ENCODE measurements around the gene TMEM220.

TMEM220 gene

DNA sequence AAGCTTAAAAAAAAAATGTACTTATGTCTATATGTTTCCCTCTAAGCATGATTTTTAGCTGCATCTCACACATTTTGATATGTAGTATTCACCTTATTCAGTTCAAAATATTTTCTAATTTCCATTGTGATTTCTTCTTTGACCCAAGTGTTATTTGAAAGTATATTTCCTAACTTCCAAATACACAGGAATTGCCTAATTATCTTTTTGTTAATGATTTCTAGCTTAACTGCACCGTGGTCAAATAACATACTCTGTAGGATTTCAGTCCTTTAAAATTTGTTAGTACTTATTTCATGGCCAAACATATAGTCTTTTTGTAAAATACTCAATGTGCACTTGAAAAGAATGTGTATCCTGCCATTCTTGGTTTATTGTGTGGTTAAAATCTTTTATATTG, 11.3 kb downstream of the TMEM220 start:
- DNase-seq (ENCODE audit: low read depth) = no peak
- no peak overlapping the region for H3K4me3 ChIP-seq (ENCODE audit: low read length)
- TF ChIP-seq, protein P1, sequence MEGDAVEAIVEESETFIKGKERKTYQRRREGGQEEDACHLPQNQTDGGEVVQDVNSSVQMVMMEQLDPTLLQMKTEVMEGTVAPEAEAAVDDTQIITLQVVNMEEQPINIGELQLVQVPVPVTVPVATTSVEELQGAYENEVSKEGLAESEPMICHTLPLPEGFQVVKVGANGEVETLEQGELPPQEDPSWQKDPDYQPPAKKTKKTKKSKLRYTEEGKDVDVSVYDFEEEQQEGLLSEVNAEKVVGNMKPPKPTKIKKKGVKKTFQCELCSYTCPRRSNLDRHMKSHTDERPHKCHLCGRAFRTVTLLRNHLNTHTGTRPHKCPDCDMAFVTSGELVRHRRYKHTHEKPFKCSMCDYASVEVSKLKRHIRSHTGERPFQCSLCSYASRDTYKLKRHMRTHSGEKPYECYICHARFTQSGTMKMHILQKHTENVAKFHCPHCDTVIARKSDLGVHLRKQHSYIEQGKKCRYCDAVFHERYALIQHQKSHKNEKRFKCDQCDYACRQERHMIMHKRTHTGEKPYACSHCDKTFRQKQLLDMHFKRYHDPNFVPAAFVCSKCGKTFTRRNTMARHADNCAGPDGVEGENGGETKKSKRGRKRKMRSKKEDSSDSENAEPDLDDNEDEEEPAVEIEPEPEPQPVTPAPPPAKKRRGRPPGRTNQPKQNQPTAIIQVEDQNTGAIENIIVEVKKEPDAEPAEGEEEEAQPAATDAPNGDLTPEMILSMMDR (conservative IDR thresholded peaks at IDR 0.05; ENCODE audit: low read depth, low read length) = no peak

DNA sequence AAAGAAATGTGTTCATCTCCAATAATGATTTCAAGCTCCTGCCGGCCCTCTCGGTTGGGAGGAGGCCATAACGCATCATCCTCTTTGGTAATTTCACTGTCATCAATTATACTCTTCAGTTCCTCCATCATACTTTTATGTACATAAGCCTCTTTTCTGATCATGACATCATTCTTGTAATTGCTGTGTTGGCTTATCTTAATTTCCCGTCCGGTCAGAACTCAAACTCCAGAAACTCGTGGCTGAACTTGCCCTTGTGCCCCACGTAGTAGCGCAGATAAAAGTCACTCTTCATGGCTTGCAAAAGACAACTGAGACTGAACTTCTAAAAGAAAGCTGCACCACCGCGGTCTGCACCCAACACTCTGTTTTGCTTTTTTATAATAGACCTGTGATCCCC, 13.6 kb downstream of the TMEM220 start:
- TF ChIP-seq, protein P1 (conservative IDR thresholded peaks at IDR 0.05; ENCODE audit: low read depth, low read length) = no peak
- H3K4me3 ChIP-seq (ENCODE audit: low read length) = no peak overlapping the region
- DNase-seq (ENCODE audit: low read depth) = no peak

DNA sequence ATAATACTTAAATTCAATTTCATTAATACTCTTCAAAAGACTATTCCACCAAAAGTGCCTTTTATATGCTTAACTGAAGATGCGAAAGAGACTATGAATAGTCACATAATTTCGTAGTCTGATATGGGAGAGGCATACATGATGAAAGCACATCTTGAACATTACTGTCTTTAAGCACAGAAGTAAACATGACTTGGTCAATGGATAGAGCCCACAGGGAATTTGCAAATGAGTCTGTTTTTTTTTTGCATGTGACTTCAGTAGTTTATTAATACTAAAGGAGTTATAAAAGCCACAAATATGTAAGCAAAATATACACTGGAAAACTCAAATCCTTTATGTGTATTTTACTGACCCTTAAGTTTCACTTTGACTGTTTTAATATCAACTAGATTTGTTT, 16.5 kb downstream of the TMEM220 start:
- TF ChIP-seq, protein P1 (conservative IDR thresholded peaks at IDR 0.05; ENCODE audit: low read depth, low read length) = no peak

DNA sequence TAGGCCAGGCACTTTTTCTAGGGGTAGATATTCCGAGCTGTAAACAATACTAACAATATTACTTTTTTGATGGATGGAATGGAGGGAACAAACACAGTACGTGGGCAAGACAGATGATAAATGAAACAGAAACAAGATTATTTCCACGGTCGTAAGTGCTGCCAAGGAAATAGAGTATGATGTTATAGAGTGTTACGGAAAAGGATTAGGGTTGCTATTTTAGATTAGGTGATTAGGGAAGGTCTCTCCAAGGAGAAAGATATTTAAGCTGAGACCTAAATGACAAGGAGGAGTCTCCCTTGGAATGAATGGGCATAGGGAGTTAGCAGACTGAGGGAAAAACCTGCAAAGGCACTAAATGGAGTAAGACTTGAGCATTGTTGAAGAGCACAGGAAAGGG, 24.1 kb downstream of the TMEM220 start:
- TF ChIP-seq, protein P1 (conservative IDR thresholded peaks at IDR 0.05; ENCODE audit: low read depth, low read length) = no peak
- no peak overlapping the region for H3K4me3 ChIP-seq (ENCODE audit: low read length)
- no peak for DNase-seq (ENCODE audit: low read depth)

More for the DNA sequence above, 16.5 kb downstream of the TMEM220 start:
- no peak for DNase-seq (ENCODE audit: low read depth)
- H3K4me3 ChIP-seq (ENCODE audit: low read length) = no peak overlapping the region

DNA sequence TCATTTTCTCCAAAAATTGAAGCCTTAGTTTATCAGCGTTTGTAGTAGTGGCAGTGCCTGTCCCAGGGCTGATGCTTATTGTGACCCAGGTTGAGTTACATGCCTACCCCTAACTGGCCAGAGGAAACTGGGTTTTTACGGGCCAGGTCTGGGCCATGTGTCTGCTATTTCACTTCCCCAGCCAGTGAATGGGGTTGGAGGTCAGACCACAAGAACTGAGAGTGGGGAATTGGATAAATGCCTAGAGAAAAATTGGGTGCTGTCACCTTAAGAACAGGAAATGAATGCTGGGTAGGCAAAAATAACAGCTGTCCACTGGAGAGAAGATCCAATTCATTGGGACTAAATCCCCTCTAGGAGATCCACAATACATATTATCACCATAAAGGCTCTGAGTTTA, 27.2 kb downstream of the TMEM220 start:
- DNase-seq (ENCODE audit: low read depth) = no peak
- TF ChIP-seq, protein P1 (conservative IDR thresholded peaks at IDR 0.05; ENCODE audit: low read depth, low read length) = no peak
- H3K4me3 ChIP-seq (ENCODE audit: low read length) = no peak overlapping the region

DNA sequence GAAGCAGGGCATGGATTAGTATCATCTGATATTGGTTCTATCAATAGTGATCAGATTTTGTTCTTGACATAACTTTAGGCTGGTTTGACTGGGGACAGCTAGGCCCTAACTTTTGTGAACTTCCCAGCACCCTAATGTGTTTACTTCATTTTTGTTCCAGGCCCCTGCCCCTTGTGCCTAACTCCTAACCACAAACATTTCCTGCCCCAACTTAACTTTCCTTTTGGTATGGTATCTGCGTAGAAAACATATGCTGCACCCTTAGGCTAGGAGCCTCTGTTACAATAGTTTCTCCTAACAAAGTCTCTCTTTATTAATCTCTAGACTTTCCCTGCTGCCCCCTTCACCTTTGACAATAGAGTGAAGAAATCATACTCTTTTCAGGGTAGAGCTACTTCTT, 30.0 kb downstream of the TMEM220 start:
- H3K4me3 ChIP-seq (ENCODE audit: low read length) = no peak overlapping the region
- TF ChIP-seq, protein P1 (conservative IDR thresholded peaks at IDR 0.05; ENCODE audit: low read depth, low read length) = no peak
- DNase-seq (ENCODE audit: low read depth) = no peak

DNA sequence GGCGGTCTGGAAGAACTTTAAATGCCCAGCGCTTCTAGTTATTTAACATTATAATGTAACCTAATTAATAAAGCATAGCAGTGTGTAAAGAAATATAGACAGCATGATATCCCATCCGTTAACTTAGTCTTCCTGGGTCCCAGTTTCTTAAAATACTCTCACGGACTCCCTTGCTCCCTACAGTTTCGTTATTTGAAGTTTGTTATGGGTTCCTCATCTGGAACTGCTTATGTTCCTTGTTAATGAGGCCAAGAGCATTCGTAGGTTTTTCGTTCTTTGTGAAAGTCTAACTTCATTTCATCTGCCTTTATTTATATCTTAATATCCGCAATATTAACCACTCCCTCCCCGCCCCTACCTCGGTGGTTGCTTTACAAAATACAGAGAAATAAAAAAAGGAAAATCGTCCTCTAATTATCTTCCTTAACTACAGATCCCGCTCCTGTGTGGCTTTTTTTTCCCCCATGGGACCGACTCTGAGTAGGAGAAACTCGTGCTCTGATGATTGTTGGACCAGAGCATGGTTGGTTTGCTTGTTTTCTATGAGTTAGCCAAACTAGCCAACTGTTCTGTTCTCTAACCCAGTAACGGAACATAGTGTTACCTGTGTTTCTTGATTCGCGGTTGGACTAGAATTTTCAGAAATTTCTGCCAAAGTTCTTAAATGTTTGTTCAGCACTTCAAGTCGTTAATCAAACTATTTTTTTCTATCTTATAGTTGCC, 31.6 kb downstream of the TMEM220 start:
- TF ChIP-seq, protein P1 (conservative IDR thresholded peaks at IDR 0.05; ENCODE audit: low read depth, low read length) = no peak
- DNase-seq (ENCODE audit: low read depth) = no peak
- H3K4me3 ChIP-seq (ENCODE audit: low read length) = peak overlapping the region; percentile 95

Measured in retinal pigment epithelial cell (primary cell).